HEK293 (cell line): ENCODE measurements around the gene PTDSS2.
A peak's percentile ranks its signal among the peaks of the same experiment; 100 is the strongest.

Source experiments
- CTCF ChIA-PET: fragments of 350-600 bp; formaldehyde crosslinking; extraction: SDS; loops from one replicate; lab custom pipeline; 2021; ENCODE audit warnings: antibody characterized with exemption; lab: Yijun Ruan, JAX
- POLR2A ChIA-PET: fragments of 300-600 bp; formaldehyde crosslinking; extraction: SDS; loops from one replicate; lab custom pipeline; 2020; ENCODE audit warnings: antibody characterized with exemption, inconsistent platforms; lab: Yijun Ruan, JAX
- H3K27ac ChIP-seq: fragments of 200-500 bp; sonication (Bioruptor generic); 2 replicates; pipeline ENCODE4 v1.5.1; 2014; ENCODE audit warnings: low read depth, low read length, control low read depth, inconsistent platforms; ENCODE audit errors: extremely low read depth
- H3K36me3 ChIP-seq, 2 experiments: fragments of 200-500 bp in 1 of 2; sonication (Bioruptor generic) in 1 of 2; 1 replicate in 1 of 2; 2 replicates in 1 of 2; pipeline ENCODE4 v1.5.1; 2014 to 2017; ENCODE audit warnings: inconsistent platforms in 2 of 2, low read length in 2 of 2; ENCODE audit not compliant: control insufficient read depth in 2 of 2, insufficient read depth in 1 of 2
- H3K4me1 ChIP-seq: fragments of 200-500 bp; sonication (Bioruptor generic); 2 replicates; pipeline ENCODE4 v1.5.1; 2014; ENCODE audit warnings: mild to moderate bottlenecking, low read length, inconsistent platforms; ENCODE audit not compliant: control insufficient read depth, insufficient read depth
- H3K4me3 ChIP-seq: 2 replicates; pipeline ENCODE4 v1.5.1; 2011; ENCODE audit warnings: low read depth, mild to moderate bottlenecking, control low read depth, low read length, moderate library complexity
- H3K9me3 ChIP-seq: fragments of 200-500 bp; sonication (Bioruptor generic); 2 replicates; pipeline ENCODE4 v1.5.1; 2014; ENCODE audit warnings: low read depth, low read length, inconsistent platforms; ENCODE audit not compliant: control insufficient read depth, insufficient read depth
- ATF2 ChIP-seq: fragments of 450-650 bp; formaldehyde crosslinking; IDR thresholded peaks from 2 replicates; pipeline ENCODE4 v1.5.1; 2016; ENCODE audit warnings: missing biosample characterization, missing genetic modification characterization, low read depth
- GFI1B ChIP-seq: fragments of 450-650 bp; formaldehyde crosslinking; IDR thresholded peaks from 2 replicates; pipeline ENCODE4 v1.5.1; 2016; ENCODE audit warnings: missing biosample characterization, missing genetic modification characterization
- GLIS2 ChIP-seq: fragments of 450-650 bp; formaldehyde crosslinking; IDR thresholded peaks from 2 replicates; pipeline ENCODE4 v1.5.1; 2016; ENCODE audit warnings: missing biosample characterization, missing genetic modification characterization
- HIC1 ChIP-seq: fragments of 450-650 bp; formaldehyde crosslinking; IDR thresholded peaks from 2 replicates; pipeline ENCODE4 v1.5.1; 2016; ENCODE audit warnings: missing biosample characterization, missing genetic modification characterization
- INSM2 ChIP-seq: fragments of 450-650 bp; formaldehyde crosslinking; IDR thresholded peaks from 2 replicates; pipeline ENCODE4 v1.5.1; 2016; ENCODE audit warnings: missing biosample characterization, missing genetic modification characterization
- KLF7 ChIP-seq: fragments of 450-650 bp; formaldehyde crosslinking; IDR thresholded peaks from 2 replicates; pipeline ENCODE4 v1.5.1; 2016; ENCODE audit warnings: missing biosample characterization, missing genetic modification characterization, borderline replicate concordance
- RBAK ChIP-seq: fragments of 450-650 bp; formaldehyde crosslinking; IDR thresholded peaks from 2 replicates; pipeline ENCODE4 v1.5.1; 2016; ENCODE audit warnings: missing biosample characterization, missing genetic modification characterization
- SP3 ChIP-seq: fragments of 450-650 bp; formaldehyde crosslinking; IDR thresholded peaks from 2 replicates; pipeline ENCODE4 v1.5.1; 2016; ENCODE audit warnings: missing biosample characterization, missing genetic modification characterization
- WT1 ChIP-seq: fragments of 450-650 bp; formaldehyde crosslinking; IDR thresholded peaks from 2 replicates; pipeline ENCODE4 v1.5.1; 2016; ENCODE audit warnings: missing biosample characterization, missing genetic modification characterization
- ZFHX2 ChIP-seq: fragments of 450-650 bp; formaldehyde crosslinking; conservative IDR thresholded peaks from 2 replicates; pipeline ENCODE4 v1.5.1; 2016; ENCODE audit warnings: missing biosample characterization, missing genetic modification characterization
- ZFP3 ChIP-seq: fragments of 450-650 bp; formaldehyde crosslinking; IDR thresholded peaks from 2 replicates; pipeline ENCODE4 v1.5.1; 2016; ENCODE audit warnings: low read depth, missing biosample characterization, missing genetic modification characterization
- ZFP69B ChIP-seq: fragments of 450-650 bp; formaldehyde crosslinking; IDR thresholded peaks from 2 replicates; pipeline ENCODE4 v1.5.1; 2016; ENCODE audit warnings: missing biosample characterization, missing genetic modification characterization
- ZIC2 ChIP-seq: fragments of 450-650 bp; formaldehyde crosslinking; IDR thresholded peaks from 2 replicates; pipeline ENCODE4 v1.5.1; 2016; ENCODE audit warnings: missing biosample characterization, missing genetic modification characterization
- ZNF112 ChIP-seq: fragments of 450-650 bp; formaldehyde crosslinking; IDR thresholded peaks from 2 replicates; pipeline ENCODE4 v1.5.0; 2017; ENCODE audit warnings: missing biosample characterization, missing genetic modification characterization
- ZNF121 ChIP-seq: fragments of 450-650 bp; formaldehyde crosslinking; IDR thresholded peaks from 2 replicates; pipeline ENCODE4 v1.5.1; 2016; ENCODE audit warnings: missing biosample characterization, missing genetic modification characterization
- ZNF175 ChIP-seq: fragments of 450-650 bp; formaldehyde crosslinking; IDR thresholded peaks from 2 replicates; pipeline ENCODE4 v1.5.1; 2016; ENCODE audit warnings: missing biosample characterization, missing genetic modification characterization
- ZNF211 ChIP-seq: fragments of 450-650 bp; formaldehyde crosslinking; IDR thresholded peaks from 2 replicates; pipeline ENCODE4 v1.5.1; 2016; ENCODE audit warnings: low read depth, missing biosample characterization, missing genetic modification characterization
- ZNF24 ChIP-seq: fragments of 450-650 bp; formaldehyde crosslinking; IDR thresholded peaks from 2 replicates; pipeline ENCODE4 v1.5.1; 2016; ENCODE audit warnings: missing biosample characterization, missing genetic modification characterization
- ZNF324 ChIP-seq: fragments of 450-650 bp; formaldehyde crosslinking; IDR thresholded peaks from 2 replicates; pipeline ENCODE4 v1.5.1; 2016; ENCODE audit warnings: missing biosample characterization, missing genetic modification characterization
- ZNF404 ChIP-seq: fragments of 450-650 bp; formaldehyde crosslinking; IDR thresholded peaks from 2 replicates; pipeline ENCODE4 v1.5.1; 2017; ENCODE audit warnings: missing biosample characterization, missing genetic modification characterization
- ZNF514 ChIP-seq: fragments of 450-650 bp; formaldehyde crosslinking; IDR thresholded peaks from 2 replicates; pipeline ENCODE4 v1.5.1; 2016; ENCODE audit warnings: missing biosample characterization, missing genetic modification characterization
- ZNF585B ChIP-seq: fragments of 450-650 bp; formaldehyde crosslinking; IDR thresholded peaks from 2 replicates; pipeline ENCODE4 v1.5.1; 2016; ENCODE audit warnings: missing biosample characterization, missing genetic modification characterization
- ZNF629 ChIP-seq: fragments of 450-650 bp; formaldehyde crosslinking; IDR thresholded peaks from 2 replicates; pipeline ENCODE4 v1.5.1; 2017; ENCODE audit warnings: missing biosample characterization, missing genetic modification characterization
- ZNF639 ChIP-seq: fragments of 450-650 bp; formaldehyde crosslinking; IDR thresholded peaks from 2 replicates; pipeline ENCODE4 v1.5.1; 2016; ENCODE audit warnings: missing biosample characterization, missing genetic modification characterization
- ZNF654 ChIP-seq: fragments of 450-650 bp; formaldehyde crosslinking; IDR thresholded peaks from 2 replicates; pipeline ENCODE4 v1.5.1; 2016; ENCODE audit warnings: low read depth, missing biosample characterization, missing genetic modification characterization
- ZNF701 ChIP-seq: fragments of 450-650 bp; formaldehyde crosslinking; IDR thresholded peaks from 2 replicates; pipeline ENCODE4 v1.5.1; 2016; ENCODE audit warnings: missing biosample characterization, missing genetic modification characterization
- ZNF76 ChIP-seq: fragments of 450-650 bp; formaldehyde crosslinking; IDR thresholded peaks from 2 replicates; pipeline ENCODE4; 2016; ENCODE audit warnings: low read depth, missing biosample characterization, missing genetic modification characterization, borderline replicate concordance
- ZNF777 ChIP-seq: fragments of 450-650 bp; formaldehyde crosslinking; IDR thresholded peaks from 2 replicates; pipeline ENCODE4 v1.5.1; 2017; ENCODE audit warnings: missing biosample characterization, missing genetic modification characterization, borderline replicate concordance
- ZNF837 ChIP-seq: fragments of 450-650 bp; formaldehyde crosslinking; IDR thresholded peaks from 2 replicates; pipeline ENCODE4 v1.5.1; 2016; ENCODE audit warnings: missing biosample characterization, missing genetic modification characterization
- ZSCAN23 ChIP-seq: fragments of 450-650 bp; formaldehyde crosslinking; IDR thresholded peaks from 2 replicates; pipeline ENCODE4 v1.5.1; 2016; ENCODE audit warnings: missing biosample characterization, missing genetic modification characterization

Gene PTDSS2

GRCh38 chr11:447923-448731 lies 2.0 kb upstream of the PTDSS2 start (continued):
- TF ChIP-seq ZNF654 (tag by site-specific recombination) (peak; percentile 63), ZNF629 (peak; percentile 64; the same call in 1 of the 2 replicates), GFI1B (no peak), GLIS2 (tag by site-specific recombination) (peak; percentile 97), HIC1 (tag by site-specific recombination) (peak; percentile 62; the same call in 1 of the 2 replicates), KLF7 (tag by site-specific recombination) (0 out of 2 replicates have a peak, but pooled peaks have one; percentile 56), ZFP69B (tag by site-specific recombination) (0 out of 2 replicates have a peak, but pooled peaks have one; percentile 38), ZIC2 (peak; percentile 92), ZNF76 (peak; percentile 74; the same call in 1 of the 2 replicates), ZNF121 (tag by site-specific recombination) (0 out of 2 replicates have a peak, but pooled peaks have one; percentile 15)

GRCh38 chr11:450809-451451 lies 851 bp downstream of the PTDSS2 start:
- peaks cover 0 to 43% of the 10 kb centered on the region in 2 experiments; a peak in 1 of 3 replicates for H3K36me3 ChIP-seq
- CTCF ChIA-PET: interaction anchor here (0.6 to 1.5 kb wide), 8 partner anchors 44 to 272 kb away, joined by 3 to 7 read pairs (median 4); partner anchors contain the start of gene RNH1
- H3K4me1 ChIP-seq: no peaks in the 10 kb centered on the region
- H3K27ac ChIP-seq: peak overlapping the region; percentile 65; the same call in 1 of the 2 replicates
- peak overlapping the region; percentile 89 for H3K4me3 ChIP-seq
- H3K9me3 ChIP-seq: no peaks in the 10 kb centered on the region
- POLR2A ChIA-PET: interaction anchor here (0.6 to 2.1 kb wide), 3 partner anchors 10 to 234 kb away, joined by 3 to 13 read pairs (median 4); no protein-coding TSS in a partner anchor
- peak; percentile 42 for TF ChIP-seq SP3 (tag by site-specific recombination)
- TF ChIP-seq ZNF585B (tag by site-specific recombination): no peak
- TF ChIP-seq ZFP3 (tag by site-specific recombination): no peak
- no peak for TF ChIP-seq ATF2 (tag by site-specific recombination)
- TF ChIP-seq GFI1B: no peak
- TF ChIP-seq ZSCAN23: no peak
- no peak for TF ChIP-seq ZNF324
- no peak for TF ChIP-seq ZNF639 (tag by site-specific recombination)
- TF ChIP-seq ZNF837 (tag by site-specific recombination): no peak
- TF ChIP-seq ZNF404 (tag by site-specific recombination): no peak
- TF ChIP-seq ZNF777 (tag by site-specific recombination): no peak
- no peak for TF ChIP-seq INSM2 (tag by site-specific recombination)
- no peak for TF ChIP-seq ZNF112 (tag by site-specific recombination)
- no peak for TF ChIP-seq ZNF701 (tag by site-specific recombination)
- no peak for TF ChIP-seq ZFHX2
- TF ChIP-seq RBAK (tag by site-specific recombination): no peak
- TF ChIP-seq WT1 (tag by site-specific recombination): no peak
- TF ChIP-seq ZNF175 (tag by site-specific recombination): no peak
- TF ChIP-seq ZNF211 (tag by site-specific recombination): no peak
- TF ChIP-seq ZNF514 (tag by site-specific recombination): no peak
- TF ChIP-seq ZNF24: no peak
